GM21360 (cell line): ENCODE results near the gene COX7B2.

ENCODE experiments used
- ATAC-seq: cut with Tn5 transposase; IDR thresholded peaks from one replicate; pipeline ENCODE4 v1.9.1; 2021; ENCODE audit warnings: mild to moderate bottlenecking, moderate library complexity; ENCODE audit not compliant: unreplicated experiment

The COX7B2 gene, protein sequence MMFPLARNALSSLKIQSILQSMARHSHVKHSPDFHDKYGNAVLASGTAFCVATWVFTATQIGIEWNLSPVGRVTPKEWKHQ

DNA sequence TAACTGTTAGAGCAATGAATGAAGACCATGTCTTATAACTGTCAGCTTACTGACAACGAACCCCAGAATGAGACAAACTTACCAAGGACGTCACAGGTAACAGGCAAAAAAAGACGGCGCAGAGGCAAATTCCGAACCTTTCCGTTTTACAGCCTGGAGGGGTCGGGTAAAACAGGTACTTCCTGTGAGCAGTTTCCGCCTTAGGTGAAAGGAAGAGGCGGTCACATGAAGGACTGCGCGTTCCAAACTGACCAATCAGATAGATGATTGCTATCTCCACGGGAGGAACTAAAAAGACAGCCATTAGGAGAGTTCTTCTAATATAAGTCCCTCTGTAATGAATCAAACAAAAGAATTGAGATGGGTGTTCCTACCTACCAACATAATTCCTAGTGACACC lies at the start of gene COX7B2:
Gene COX7B2, minus strand, starts transcription at position 168 of the 400 bp plus-strand sequence. CDS start 174,053 bp downstream, outside the sequence.
- no peak for ATAC-seq

DNA sequence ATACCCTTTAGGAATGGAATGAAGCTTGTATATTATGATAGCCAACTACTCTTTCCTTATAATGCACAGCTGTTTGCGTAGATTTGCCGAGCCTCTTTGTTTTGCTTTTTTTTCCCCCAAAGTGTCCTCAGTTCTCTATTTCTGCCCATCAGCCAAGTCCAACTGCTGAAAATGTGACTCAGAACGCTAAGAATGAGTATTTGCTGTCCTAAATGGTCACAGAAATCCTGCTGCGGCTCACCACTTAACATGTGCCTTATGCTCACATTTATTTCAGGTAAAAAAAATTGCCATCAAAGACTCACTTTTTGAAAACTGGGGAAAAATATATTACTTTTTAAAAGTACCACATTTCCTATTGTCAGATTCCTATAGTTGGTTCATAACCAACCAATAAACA lies 47.4 kb upstream of the COX7B2 start:
- ATAC-seq = no peak

DNA sequence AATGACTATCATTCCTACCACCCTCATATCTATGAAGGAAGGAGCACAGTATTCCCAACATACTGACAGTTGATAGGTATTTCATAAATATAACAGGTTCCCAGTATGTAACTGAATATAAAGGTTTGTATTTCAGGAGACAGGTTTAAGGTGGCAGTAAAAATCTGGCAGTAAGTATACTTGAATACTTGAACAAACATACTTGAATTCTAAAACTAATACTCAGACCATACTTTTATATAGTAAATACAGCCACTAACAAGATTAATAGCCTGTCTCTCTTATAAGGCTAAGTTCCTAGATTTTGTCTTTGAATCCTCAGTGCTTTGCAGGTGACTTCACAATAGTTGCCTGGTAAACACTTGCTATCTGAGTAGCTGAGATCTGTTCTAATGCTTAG lies 46.6 kb upstream of the COX7B2 start:
- no peak for ATAC-seq

DNA sequence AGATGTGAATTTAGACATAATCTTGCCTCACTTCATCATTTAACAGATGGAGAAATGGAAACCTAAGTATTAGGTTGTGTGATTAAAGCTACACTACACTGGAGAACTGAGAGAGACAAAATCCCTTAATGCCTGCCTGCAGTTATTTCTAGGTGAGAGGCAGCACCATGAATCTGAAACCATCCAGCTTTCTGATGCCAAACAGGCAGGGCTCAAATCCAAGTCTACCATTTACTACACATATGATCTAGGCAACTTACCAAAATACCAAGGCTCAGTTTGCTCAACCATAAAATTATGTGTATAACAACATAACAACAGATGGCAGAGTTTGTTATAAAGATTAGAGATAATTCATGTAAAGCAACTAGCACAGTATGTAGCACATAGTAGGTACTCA lies 45.6 kb upstream of the COX7B2 start:
- no peak for ATAC-seq

DNA sequence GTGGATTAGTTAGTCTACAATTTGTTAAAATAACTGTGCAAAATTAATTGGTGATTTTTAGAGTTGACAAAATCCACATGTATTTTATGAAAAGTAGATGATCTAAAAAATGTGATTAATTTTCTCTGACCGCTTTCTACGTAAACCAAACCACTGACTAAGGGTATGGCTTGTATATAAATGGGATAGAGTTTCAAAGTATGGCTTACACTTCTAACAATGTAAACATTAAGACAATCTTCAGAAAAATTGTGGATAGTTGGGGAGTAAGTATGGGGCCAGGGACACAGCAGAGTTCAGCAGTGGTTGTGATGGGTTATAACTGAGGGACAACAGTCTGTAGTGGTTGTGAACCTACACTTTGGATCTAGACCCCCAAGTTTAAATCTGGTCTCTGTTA lies 44.5 kb upstream of the COX7B2 start:
- no peak for ATAC-seq

DNA sequence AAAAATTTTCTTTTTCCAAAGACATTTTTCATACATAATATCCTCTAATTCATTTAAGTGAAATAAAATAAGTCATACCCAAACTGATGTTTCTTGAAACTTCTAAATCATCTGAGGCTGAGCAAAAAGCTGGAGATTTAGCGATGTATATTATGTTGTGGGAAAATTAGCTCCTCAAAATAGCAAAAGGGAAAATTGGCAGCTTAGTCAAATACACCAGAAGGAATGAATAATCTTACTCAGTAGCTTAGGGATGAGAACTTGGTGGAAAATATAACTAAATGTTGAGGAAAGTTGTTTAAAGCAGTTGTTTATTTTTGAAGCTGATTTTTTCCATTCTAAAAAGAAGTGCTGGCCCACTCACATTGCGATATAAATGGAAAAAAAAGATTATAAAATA lies 43.4 kb upstream of the COX7B2 start:
- ATAC-seq = no peak

DNA sequence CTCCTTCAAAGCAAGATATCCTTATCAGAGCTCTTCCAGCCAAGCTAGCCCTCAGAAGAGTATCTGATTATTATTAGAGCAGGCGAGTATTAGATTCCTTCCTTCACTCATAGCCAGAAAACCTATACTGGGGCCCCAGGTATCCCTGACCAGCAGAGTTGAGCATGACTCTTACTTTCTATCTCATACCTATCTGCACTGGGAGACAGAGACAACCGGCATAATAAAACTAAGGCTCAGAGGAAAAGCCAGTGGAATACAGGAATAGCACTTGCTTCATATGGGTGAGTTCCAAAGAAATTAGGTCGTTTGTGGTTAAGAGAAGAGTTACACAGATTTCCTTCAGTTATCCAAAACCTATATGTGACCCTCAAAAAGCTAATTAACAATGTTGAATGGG lies 41.8 kb upstream of the COX7B2 start:
- ATAC-seq = no peak

DNA sequence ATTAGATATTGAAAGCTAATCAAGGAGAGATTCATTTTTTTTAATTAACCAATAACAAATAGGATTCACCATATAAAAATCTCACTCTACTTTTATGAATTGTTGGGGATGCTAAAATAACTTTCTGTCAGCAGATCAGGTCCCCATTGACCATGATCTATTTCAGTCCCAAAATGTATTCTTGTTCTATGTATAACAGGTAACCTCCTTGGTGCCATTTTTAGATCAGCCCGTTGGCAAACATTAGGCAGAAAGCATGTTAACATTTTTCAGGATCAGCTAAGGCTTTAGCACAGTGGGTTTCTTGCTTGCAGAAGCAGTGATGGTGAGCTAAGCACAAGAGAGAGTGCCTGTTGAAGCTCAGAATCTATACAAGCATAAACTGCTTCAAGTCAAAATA lies 40.8 kb upstream of the COX7B2 start:
- ATAC-seq = no peak

DNA sequence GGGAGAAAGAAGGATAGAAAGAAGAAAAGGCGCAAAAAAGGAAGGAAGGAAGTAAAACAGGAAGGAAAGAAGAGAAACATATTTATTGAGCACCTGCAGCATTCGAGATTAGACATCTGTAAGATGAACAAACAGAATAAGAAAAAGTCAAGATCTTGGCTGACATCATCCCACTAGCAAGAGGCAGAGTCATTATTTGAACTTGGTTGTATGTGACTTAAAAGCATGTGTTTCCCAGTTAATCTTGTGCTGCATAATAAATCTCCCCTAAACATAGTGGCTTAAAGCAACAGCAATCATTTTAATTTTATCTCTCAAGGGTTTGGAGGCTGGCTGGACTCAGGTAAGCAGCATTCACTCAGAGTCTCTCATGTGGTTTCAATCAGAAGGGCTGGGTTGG lies 38.5 kb upstream of the COX7B2 start:
- no peak for ATAC-seq

DNA sequence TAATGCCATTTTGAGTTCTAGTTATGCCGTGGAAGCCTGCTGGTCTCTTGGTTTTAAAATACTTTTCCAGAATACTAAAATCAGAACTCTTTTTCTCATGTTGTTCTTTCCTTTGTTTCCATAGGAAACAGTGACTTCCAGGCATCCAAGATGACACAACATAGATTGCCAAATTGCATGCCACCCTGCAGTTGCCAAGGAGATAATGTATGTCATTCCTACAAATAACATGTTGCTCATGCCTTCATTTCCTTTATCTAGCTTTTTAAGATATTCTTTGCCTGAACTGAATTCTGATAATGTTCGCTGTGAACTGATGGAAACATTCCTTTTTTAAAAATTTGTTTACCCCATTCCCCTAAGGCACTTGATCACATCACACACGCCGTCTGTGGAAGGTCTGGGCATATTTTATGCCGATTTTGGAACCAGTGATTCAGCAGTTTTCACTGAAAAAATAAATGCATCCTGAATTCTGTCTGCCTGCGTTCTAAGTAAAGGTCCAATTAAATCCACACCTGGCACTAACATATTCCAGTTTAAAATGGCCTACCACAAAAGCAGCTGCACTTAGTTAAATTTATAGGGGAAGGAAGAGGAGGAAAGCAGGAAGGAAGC lies 38.0 kb upstream of the COX7B2 start:
- no peak for ATAC-seq

DNA sequence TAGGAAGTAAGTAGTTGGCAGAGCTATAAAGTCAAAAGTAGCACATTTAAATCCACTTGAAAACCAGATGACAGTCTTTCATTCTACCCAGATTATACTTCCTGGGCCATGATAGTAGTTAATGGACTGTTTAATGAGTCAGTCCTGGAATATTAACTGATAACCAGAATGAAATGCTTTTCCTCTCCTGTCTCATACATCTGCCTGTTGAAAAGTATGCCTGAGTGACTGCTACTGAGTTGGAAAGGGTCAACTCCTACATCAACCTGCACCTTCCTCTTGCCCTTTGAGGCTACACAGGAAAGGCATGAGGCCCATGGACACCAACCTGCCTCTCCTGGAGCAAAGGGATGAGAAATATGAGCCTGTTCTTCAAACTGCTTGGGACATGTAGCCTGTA lies 36.0 kb upstream of the COX7B2 start:
- no peak for ATAC-seq

DNA sequence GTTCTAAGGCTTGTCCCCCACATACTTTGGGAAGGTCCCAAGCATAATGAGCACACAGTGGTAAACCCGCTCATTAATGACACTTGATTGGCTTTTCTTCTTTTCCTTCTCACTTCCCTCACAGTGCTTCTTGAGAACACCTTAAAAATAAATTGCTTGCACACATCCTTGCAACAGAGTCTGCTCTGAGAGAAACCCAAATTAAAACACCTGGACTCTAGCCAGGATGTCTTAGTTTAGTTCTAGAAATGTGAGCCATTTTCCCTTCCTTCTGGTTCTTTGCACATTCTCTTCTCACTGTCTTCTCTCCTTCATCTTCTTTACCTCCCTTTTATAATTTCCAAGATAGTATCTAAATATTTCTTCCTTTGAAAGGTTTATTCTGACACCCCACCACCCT lies 35.3 kb upstream of the COX7B2 start:
- no peak for ATAC-seq

DNA sequence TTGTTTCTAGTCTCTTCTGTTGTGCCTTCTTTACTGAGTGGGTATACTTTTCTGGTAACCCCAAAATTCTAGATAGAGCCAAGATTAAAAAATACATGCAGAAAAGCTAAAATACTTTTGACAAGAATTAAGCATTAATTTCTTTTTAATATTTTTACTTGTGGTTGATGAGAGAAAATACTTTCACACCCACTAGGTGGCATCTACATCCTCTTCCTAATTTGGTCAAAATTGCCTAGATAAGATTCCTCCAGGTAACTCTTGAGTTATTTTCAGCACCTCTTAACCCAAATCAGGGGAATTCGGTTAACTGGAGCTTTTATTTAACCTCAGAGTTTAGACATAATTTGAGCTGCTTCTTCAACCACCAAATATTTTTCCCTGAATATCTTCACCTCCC lies 28.4 kb upstream of the COX7B2 start:
- peak; percentile 63 for ATAC-seq

DNA sequence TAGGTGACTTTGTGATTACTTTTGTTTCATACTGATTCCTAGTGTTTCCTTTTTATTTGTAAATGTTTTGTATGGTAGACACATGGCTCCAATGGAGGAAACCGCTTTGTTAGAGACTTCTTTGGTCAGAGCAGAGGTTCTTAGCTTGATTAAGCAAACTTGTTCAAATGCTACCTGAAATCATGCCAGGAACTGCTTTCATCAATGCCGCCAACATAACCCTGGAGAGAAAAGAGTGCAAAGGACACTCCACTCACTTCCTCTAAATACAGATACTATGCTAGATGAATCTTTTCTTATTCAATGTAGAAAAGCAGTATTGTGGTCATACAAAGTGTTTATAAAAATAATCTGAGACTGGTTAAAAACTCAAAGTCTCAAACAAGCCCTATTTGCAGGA lies 25.7 kb upstream of the COX7B2 start:
- ATAC-seq = no peak

DNA sequence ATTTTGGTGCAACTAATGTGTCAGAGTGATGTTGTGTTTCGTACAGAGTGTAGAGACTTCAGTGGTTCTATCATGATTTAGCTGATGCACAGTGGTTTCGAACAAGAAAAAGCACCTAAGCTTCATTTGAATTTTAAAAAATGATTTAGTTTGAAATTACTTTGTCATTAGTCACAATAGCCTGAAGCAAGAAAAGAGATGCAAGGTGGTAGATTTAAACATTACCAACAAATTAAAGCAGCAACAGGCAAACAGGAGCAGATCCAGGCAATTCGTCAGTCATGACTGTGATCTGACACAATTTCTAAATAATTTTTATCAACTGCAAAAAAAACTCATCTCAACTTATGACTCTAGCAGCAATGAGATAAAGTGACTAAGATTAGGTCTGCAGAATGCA lies 24.6 kb upstream of the COX7B2 start:
- ATAC-seq = no peak

DNA sequence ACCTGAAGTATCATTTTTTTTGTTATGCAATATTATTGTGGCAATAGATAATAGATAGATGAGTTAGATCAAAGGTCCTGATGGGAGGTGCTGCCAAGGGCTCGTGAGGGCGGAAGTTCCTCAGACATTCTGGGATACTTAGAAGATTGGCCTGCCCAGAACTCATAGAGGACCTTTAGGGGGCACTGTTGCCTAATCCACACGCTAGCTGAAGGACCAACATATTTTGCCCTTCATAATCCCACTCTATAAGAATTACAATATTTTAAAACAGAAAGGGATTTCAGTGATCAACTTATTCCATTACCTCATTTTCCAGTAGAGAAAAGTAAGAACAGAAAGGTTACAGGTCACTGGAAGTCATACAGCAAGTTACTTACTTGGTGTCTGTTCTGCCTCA lies 22.9 kb upstream of the COX7B2 start:
- ATAC-seq = peak; percentile 80

DNA sequence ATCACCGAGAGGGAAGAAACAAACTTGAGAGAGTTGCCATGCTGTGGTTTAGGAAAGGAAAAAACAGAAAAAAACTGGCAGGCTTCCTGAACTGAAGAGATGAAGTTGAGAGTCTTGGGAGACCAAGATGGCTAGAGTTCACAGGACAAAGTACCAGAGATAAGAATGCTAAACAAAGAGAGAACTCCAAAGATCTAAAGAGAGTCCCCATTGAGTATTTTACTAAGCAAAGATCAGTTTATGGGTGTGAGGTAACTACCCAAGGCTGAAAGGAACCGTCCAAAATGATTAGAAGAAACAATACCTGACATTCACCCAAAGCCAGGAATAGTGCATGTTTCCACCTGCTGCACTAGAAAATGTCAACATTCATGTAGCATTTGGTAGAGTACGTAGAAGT lies 21.8 kb upstream of the COX7B2 start:
- no peak for ATAC-seq

DNA sequence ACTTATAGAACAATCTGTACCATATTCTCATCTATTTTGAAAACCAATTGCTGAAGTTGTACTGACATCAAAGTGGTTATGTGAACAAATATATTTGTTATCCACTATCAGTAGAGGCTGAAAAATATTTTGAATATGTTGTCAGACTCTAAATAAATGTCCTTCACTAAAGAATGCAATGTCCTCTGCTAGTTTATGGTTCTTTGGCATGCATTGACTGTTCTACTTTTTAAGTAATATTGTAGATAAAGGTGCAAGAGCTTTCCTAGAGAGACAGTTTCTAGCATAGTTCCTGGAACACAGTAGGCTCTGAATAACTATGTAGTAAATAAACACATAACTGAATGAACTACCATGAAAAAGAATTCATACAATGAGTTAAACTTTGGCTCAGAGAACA lies 18.2 kb upstream of the COX7B2 start:
- no peak for ATAC-seq

DNA sequence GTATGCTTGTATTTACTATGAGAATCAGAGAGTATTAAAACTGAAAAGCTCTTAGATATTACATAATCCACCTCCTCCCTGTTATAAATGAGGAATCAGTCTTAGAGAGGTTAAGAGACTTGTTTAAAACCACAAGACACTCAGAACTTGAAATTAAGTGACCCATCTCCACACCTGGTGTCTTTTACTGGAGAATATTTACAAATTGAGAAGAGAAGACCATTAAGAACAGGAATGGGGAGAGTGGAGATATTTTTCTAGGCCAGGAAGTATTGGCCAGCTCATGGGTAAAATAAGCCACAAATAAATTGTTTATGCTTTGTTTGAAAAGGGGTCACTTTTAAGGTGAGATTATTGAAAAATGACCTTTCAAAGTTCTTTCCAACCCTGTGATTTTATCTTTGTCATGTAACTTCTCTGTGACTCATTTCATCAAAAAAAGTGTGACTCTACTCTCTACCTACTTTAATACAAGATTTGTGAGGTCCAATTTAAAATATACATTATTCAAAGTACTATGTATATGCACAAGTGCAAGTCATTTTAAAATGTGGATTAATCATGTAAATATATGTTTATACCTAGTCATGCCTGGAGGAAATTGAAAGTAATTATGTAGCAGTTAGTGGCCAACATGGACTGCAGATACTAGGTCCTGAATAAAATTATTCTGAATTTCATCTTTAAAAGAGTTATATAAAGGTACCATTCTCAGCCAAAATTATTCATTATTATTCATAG lies 15.9 kb upstream of the COX7B2 start:
- ATAC-seq = no peak

DNA sequence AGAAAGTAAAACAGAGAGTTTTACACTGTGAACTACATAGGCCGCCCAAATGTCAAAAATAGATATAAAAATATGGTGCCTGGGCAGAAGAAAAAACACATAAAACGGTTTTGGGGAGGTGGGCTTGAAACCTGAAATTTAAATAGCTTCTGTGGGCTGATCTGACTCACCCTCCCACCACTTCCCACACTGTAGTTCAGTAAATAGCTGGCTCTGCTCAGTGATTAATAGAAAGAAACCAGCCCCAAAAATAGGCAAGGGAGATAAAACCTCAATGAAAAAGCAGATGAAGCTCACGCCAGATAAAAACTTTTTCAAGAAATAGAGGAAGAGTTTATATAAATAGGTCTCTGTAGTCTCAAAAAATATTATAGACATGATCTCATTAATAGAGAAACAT lies 13.2 kb upstream of the COX7B2 start:
- ATAC-seq = no peak

DNA sequence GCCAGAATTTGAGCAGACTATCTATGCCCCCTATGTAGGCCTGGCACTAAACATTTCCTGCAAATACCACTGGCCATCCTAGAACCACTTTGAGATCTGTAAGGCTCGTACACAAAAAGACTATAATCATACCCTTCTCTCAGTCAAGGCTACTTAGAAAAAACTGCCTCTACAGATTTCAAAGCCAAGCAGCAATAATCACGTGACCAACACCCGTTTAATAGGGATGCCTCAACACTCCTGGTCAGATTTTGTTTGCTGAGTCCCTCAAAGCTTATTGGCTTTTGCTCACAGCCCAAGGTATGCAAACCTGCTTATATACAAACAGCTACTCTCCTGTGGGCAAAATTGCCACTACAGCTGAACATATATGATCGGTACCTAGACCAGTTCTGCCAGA lies 897 bp downstream of the COX7B2 start:
- ATAC-seq = no peak

DNA sequence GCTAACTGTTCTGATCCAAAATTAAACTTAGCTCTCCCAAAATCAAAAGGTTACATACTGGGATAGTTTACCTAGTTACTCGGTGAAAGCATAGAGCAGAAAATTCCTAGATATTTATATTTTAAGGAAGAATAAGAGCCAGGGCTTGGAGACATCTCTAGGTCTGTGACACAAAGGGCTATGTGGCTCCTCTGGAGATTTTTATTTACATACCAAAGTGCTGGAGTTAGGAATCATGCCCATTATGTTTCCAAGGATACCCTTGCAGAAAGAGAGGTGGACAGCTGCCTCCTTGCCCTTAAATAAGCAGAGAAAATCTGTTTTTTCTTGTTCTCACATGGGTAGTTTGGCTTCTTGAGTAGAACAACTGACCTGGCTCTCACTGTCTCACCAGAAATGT lies 9.0 kb downstream of the COX7B2 start:
- ATAC-seq = no peak

DNA sequence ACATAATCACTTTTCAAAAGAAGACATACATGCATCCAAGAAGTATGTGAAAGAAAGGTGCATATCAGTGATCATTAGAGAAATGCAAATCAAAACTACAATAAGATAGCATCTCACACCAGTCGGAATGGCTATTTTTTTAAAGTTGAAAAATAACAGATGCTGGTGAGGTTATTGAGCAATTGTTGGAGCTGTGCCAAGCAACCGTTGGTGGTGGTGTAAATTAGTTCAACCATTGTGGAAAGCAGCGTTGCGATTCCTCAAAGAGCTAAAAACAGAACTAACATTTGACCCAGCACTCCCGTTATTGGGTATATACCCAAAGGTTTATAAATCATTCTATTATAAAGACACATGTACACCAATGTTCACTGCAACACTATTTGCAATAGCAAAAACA lies 14.2 kb downstream of the COX7B2 start:
- no peak for ATAC-seq
